Mesothelial cell of epicardium (in vitro differentiated cells): ENCODE results near the gene CRABP1. TPM values are rescaled to one million over a fixed set of nuclear protein-coding genes. Genes with fewer than 3 reads are reported as not detected.

Experiments
- DNase-seq, 2 experiments: peaks; one replicate each; pipeline ENCODE4 v3.0.0; 2021; ENCODE audit warnings: low spot score in 2 of 2; ENCODE audit not compliant: unreplicated experiment in 2 of 2
- H3K27ac Mint-ChIP-seq: 2 replicates; pipeline ENCODE4 v1.8.0; 2021; ENCODE audit warnings: mixed read lengths
- H3K27me3 Mint-ChIP-seq: 2 replicates; pipeline ENCODE4 v1.8.0; 2021; ENCODE audit warnings: low read depth, mixed read lengths
- H3K36me3 Mint-ChIP-seq: 2 replicates; pipeline ENCODE4 v1.8.0; 2021; ENCODE audit warnings: mixed read lengths
- H3K4me1 Mint-ChIP-seq: 2 replicates; pipeline ENCODE4 v1.8.0; 2021; ENCODE audit warnings: mixed read lengths
- H3K4me3 Mint-ChIP-seq: 2 replicates; pipeline ENCODE4 v1.8.0; 2021; ENCODE audit warnings: mild to moderate bottlenecking, moderate library complexity, mixed read lengths
- H3K9me3 Mint-ChIP-seq: 2 replicates; pipeline ENCODE4 v1.8.0; 2021; ENCODE audit warnings: mixed read lengths
- total RNA-seq: library from RNA; stranded (reverse); gene quantifications from 3 replicates; pipeline ENCODE4 v1.2.1, GENCODE V29; 2021
- TF ChIP-seq, protein P1 (sequence below): fragments of 200-600 bp; sonication (generic); IDR thresholded peaks from one replicate; pipeline ENCODE4 v1.5.0; 2021; ENCODE audit warnings: antibody characterized with exemption; ENCODE audit not compliant: unreplicated experiment

Gene CRABP1
- total RNA-seq, 1 donor from 2014 or later: 155 TPM

DNA sequence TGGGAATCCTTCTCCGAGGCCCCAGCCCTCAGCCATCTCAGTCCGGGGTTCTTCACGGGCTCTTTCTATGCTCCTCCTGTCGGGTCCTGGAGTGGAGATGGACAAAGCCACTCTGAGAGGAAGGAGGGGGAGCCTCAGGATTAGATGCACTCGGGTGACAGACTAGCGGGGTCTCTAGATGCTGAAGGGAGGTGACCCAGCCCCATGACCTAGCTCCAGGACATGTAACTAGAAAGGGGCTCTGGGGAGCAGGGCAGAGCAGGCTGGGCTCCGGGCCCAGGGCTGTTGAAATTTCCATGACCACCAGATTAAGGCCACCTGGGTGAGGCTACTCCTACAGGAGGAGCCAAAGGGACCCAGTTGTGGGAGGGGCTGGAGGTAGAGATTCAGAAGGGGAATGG, 26.0 kb upstream of the CRABP1 start:
- Mint-ChIP-seq H3K27me3 (peaks cover 2% of the 10 kb centered on the region), H3K4me3 (no peak overlapping the region), H3K9me3 (no peaks in the 10 kb centered on the region), H3K4me1 (peaks cover 22% of the 10 kb centered on the region), H3K27ac (no peak overlapping the region), H3K36me3 (no peaks in the 10 kb centered on the region)
- DNase-seq: no peak
- TF ChIP-seq, protein P1, sequence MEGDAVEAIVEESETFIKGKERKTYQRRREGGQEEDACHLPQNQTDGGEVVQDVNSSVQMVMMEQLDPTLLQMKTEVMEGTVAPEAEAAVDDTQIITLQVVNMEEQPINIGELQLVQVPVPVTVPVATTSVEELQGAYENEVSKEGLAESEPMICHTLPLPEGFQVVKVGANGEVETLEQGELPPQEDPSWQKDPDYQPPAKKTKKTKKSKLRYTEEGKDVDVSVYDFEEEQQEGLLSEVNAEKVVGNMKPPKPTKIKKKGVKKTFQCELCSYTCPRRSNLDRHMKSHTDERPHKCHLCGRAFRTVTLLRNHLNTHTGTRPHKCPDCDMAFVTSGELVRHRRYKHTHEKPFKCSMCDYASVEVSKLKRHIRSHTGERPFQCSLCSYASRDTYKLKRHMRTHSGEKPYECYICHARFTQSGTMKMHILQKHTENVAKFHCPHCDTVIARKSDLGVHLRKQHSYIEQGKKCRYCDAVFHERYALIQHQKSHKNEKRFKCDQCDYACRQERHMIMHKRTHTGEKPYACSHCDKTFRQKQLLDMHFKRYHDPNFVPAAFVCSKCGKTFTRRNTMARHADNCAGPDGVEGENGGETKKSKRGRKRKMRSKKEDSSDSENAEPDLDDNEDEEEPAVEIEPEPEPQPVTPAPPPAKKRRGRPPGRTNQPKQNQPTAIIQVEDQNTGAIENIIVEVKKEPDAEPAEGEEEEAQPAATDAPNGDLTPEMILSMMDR: no peak

DNA sequence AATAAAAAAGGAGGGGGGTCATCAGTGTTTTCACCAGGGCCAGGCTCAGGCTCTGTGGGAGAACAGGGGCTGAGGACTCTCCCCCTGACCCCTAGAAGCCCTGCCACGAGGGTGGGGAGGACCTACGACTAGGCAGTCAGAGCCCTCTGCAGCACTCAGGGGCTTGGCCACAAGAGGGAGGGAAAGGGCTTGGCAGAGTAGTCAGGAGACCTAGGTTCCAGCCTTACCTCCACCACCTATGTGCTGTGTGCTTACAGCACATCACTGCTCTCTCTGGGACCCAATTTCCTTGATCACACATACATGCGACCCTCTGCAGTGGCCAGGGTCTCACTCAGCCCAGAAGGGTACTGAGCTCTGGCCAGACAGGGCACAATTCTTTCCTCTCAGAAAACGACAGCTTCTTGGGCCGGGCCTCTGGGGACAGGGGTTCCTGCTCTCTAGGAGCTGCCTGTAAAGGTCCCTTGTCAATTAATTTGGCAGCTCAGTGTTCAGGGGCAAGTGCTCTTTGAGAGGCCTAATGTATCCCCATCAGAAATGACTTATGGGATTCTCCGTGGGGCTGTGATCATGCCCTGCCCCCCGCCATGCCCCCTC, 24.4 kb upstream of the CRABP1 start:
- Mint-ChIP-seq H3K9me3 (no peaks in the 10 kb centered on the region), H3K36me3 (no peaks in the 10 kb centered on the region), H3K4me3 (no peak overlapping the region), H3K27ac (peak overlapping the region; percentile 94), H3K4me1 (peaks cover 22% of the 10 kb centered on the region), H3K27me3 (peaks cover 2% of the 10 kb centered on the region)
- TF ChIP-seq, protein P1: no peak
- no peak for DNase-seq

DNA sequence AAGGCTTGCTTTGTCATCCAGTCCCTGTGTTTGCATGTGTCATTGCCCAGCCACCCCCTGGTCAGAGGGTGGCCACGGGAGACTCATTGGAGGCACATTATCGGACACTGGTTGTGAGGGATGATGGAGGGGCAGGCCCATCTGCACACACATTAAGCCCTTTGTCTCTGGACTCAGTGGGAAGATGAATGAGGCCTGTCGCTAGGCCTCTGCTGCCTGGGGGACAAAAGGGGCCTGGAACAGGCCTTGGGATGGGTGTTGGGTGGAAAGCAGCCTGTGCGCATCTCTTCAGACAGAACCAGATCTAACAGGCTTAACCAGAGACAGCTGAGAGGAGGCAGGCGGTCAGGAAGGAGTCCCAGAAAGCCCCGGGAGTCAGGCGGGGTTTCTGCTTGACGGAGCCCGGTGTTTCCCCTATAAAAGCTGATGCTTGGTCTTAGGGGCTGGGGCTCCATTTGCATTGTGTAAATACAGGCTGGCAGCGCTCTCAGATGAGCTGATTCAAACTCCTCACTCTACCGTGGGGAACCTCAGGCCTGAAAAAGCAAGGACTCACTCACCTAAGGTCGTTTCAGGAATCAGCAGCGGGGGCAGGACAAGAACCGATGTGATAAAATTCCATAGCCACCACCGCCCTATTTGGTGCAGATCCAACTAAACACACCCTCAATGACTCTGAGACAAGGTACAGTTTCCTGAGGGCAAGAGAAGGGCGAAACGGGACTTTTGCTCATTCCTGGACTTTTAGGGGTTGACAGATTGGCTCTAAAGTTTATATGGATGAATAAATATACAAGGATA, 23.7 kb upstream of the CRABP1 start:
- Mint-ChIP-seq H3K27me3 (peaks cover 2% of the 10 kb centered on the region), H3K9me3 (no peaks in the 10 kb centered on the region), H3K4me3 (no peak overlapping the region), H3K4me1 (peaks cover 22% of the 10 kb centered on the region), H3K27ac (peak overlapping the region; percentile 94), H3K36me3 (no peaks in the 10 kb centered on the region)
- TF ChIP-seq, protein P1: no peak
- DNase-seq: no peak

DNA sequence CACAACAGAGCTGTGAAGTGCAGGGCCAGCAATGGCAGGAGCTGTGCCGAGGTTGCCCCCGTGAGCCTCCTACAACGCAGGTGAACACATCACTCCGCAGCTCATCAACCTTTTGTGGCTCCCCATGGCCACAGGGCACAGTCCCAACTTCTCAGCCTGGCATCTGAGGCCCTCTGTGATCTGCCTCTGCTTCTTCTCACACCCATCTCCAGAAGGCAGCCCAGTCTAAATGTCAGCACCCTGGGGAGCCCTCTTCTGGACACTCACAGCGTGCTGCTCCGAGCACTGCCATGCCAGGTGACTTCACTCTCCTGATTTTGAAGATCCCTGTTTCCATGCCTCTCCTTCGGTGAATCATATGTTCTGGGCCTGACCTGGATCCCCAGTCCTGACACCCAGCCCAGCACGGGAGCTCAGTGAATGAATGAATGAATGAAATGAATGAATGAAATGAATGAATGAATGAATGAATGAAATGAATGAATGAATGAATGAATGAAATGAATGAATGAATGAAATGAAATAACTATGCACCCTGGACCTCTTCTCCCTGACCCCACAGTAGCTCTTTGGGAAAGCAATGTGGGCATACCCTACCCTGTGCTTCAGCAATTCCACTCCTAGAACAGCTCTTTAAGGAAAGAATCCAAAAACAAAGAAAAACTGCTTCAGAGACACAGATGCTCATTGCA, 22.9 kb upstream of the CRABP1 start:
- Mint-ChIP-seq H3K4me3 (no peak overlapping the region), H3K4me1 (peaks cover 30% of the 10 kb centered on the region), H3K36me3 (no peaks in the 10 kb centered on the region), H3K27ac (peak overlapping the region; percentile 94), H3K27me3 (peaks cover 2% of the 10 kb centered on the region), H3K9me3 (no peaks in the 10 kb centered on the region)
- DNase-seq: no peak
- TF ChIP-seq, protein P1: no peak

DNA sequence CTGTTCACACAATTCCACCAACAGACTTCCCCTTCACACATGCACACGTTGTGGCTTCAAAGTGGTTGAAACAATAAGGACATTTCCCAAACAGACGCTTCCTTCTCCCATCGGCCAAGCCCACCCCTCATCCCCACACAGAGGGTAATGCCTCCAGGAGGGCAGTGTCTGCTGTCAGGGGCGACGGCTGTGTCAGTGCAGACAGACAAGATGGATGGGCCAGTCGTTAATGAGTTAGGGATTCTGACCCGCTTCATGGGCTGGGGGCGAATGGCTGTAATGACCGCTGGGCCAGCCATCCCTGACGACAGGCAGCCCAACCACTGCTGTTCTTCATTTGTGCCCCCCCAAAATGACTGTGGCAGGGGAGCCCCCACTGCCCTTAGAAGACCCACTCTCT, 20.6 kb upstream of the CRABP1 start:
- Mint-ChIP-seq H3K4me3 (no peak overlapping the region), H3K36me3 (no peaks in the 10 kb centered on the region), H3K4me1 (peaks cover 52% of the 10 kb centered on the region), H3K27ac (no peak overlapping the region), H3K27me3 (peaks cover 2% of the 10 kb centered on the region), H3K9me3 (no peaks in the 10 kb centered on the region)
- TF ChIP-seq, protein P1: no peak
- DNase-seq: no peak
